ENCODE measurements around the gene PFKFB2.

- no peak for TF ChIP-seq CTCF (IDR thresholded peaks at IDR 0.05)
- TF ChIP-seq POLR2A (IDR thresholded peaks at IDR 0.05; ENCODE audit: low read depth): no peak
- no peak for TF ChIP-seq POLR2AphosphoS5 (IDR thresholded peaks at IDR 0.05)
Measured at GRCh38 chr1:207088161-207088560, 35.1 kb downstream of the PFKFB2 start.

Data from esophagus muscularis mucosa (tissue), 3 donors.